Measurements from ENCODE around the gene KLK10.

The KLK10 gene

GRCh38 chr19:51001515-51001914, 18.0 kb downstream of the KLK10 start, which contains the start of gene KLK8:
KLK8 (minus strand) TSS chr19:51001604; CDS start chr19:51001167, 437 bp downstream.
- no peak within 1 kb of the TSS for H3K4me3 ChIP-seq (ENCODE audit: low read depth in 1 of 2, low read length in 1 of 2)
- no peaks in the 10 kb centered on the region for H3K4me1 ChIP-seq (ENCODE audit: control insufficient read depth in 1 of 2, insufficient read depth in 1 of 2, low read depth in 1 of 2, low read length in 1 of 2)
- peaks cover 31% of the 10 kb centered on the region for H3K27me3 ChIP-seq
- H3K36me3 ChIP-seq = no peaks in the 10 kb centered on the region
- TF ChIP-seq CTCF (IDR thresholded peaks at IDR 0.05) = no peak
- H3K9me3 ChIP-seq = no peaks in the 10 kb centered on the region
- H3K27ac ChIP-seq = no peak within 1 kb of the TSS

- no peak overlapping the region for H3K27ac ChIP-seq
- TF ChIP-seq CTCF (IDR thresholded peaks at IDR 0.05) = no peak
- H3K4me1 ChIP-seq (ENCODE audit: control insufficient read depth in 1 of 2, insufficient read depth in 1 of 2, low read depth in 1 of 2, low read length in 1 of 2) = no peaks in the 10 kb centered on the region
Measured at GRCh38 chr19:51000981-51001380, 18.5 kb downstream of the KLK10 start.

GRCh38 chr19:51000426-51000825, 19.1 kb downstream of the KLK10 start:
- H3K27ac ChIP-seq = no peak overlapping the region
- H3K9me3 ChIP-seq = no peaks in the 10 kb centered on the region
- H3K4me3 ChIP-seq (ENCODE audit: low read depth in 1 of 2, low read length in 1 of 2) = no peak overlapping the region
- H3K27me3 ChIP-seq = peaks cover 31% of the 10 kb centered on the region
- no peaks in the 10 kb centered on the region for H3K36me3 ChIP-seq
- TF ChIP-seq CTCF (IDR thresholded peaks at IDR 0.05) = no peak
- no peaks in the 10 kb centered on the region for H3K4me1 ChIP-seq (ENCODE audit: control insufficient read depth in 1 of 2, insufficient read depth in 1 of 2, low read depth in 1 of 2, low read length in 1 of 2)

More at GRCh38 chr19:51000981-51001380, 18.5 kb downstream of the KLK10 start:
- H3K27me3 ChIP-seq = peaks cover 31% of the 10 kb centered on the region
- no peak overlapping the region for H3K4me3 ChIP-seq (ENCODE audit: low read depth in 1 of 2, low read length in 1 of 2)
- no peaks in the 10 kb centered on the region for H3K36me3 ChIP-seq
- no peaks in the 10 kb centered on the region for H3K9me3 ChIP-seq

- no peaks in the 10 kb centered on the region for H3K36me3 ChIP-seq
- no peak overlapping the region for H3K27ac ChIP-seq
- no peaks in the 10 kb centered on the region for H3K9me3 ChIP-seq
- TF ChIP-seq CTCF (IDR thresholded peaks at IDR 0.05) = no peak
- H3K4me3 ChIP-seq (ENCODE audit: low read depth in 1 of 2, low read length in 1 of 2) = no peak overlapping the region
- H3K4me1 ChIP-seq (ENCODE audit: control insufficient read depth in 1 of 2, insufficient read depth in 1 of 2, low read depth in 1 of 2, low read length in 1 of 2) = no peaks in the 10 kb centered on the region
- peaks cover 31% of the 10 kb centered on the region for H3K27me3 ChIP-seq
Measured at GRCh38 chr19:50998686-50999085, 20.8 kb downstream of the KLK10 start.

- H3K27me3 ChIP-seq = peaks cover 30% of the 10 kb centered on the region
Measured at GRCh38 chr19:50998061-50998460, 21.4 kb downstream of the KLK10 start.

More at GRCh38 chr19:50998061-50998460, 21.4 kb downstream of the KLK10 start:
- Histone ChIP-seq H3K9me3 (no peaks in the 10 kb centered on the region), H3K4me3 (ENCODE audit: low read depth in 1 of 2, low read length in 1 of 2) (no peak overlapping the region), H3K27ac (no peak overlapping the region), H3K4me1 (ENCODE audit: control insufficient read depth in 1 of 2, insufficient read depth in 1 of 2, low read depth in 1 of 2, low read length in 1 of 2) (no peaks in the 10 kb centered on the region), H3K36me3 (no peaks in the 10 kb centered on the region)
- no peak for TF ChIP-seq CTCF (IDR thresholded peaks at IDR 0.05)

All from neutrophil (primary cell).